Omental fat pad (tissue), 4 donors: ENCODE measurements around the gene DHH. TPM values are rescaled to one million over a fixed set of nuclear protein-coding genes. Genes with fewer than 3 reads are reported as not detected.
A peak's percentile ranks its signal among the peaks of the same experiment; 100 is the strongest.
"Not testable (repeated sequence)": the region's sequence is repeated elsewhere in the genome, so short reads cannot be mapped to it uniquely, and the experiment has no call there.

Experiments used
- ATAC-seq: fragments of 150-250 bp; one replicate; pipeline ENCODE4 v1.9.1; 2016; ENCODE audit warnings: mild to moderate bottlenecking, moderate library complexity; ENCODE audit not compliant: low FRiP score
- DNase-seq: peaks from one replicate; pipeline ENCODE4 v3.0.0-alpha.2; 2019; ENCODE audit warnings: low spot score
- CTCF ChIP-seq, 3 donors: fragments of 450-650 bp; IDR thresholded peaks; one replicate each; pipeline ENCODE4 v1.5.1; 2016 to 2017; ENCODE audit warnings: antibody characterized with exemption in 3 of 3, mild to moderate bottlenecking in 3 of 3, moderate library complexity in 2 of 3
- total RNA-seq, 4 donors: library from RNA; depleted of rRNA; stranded (reverse); fragments of >200 nt; gene quantifications; one replicate each; pipeline ENCODE4 v1.1.0, GENCODE V29; 2016

Gene DHH
- total RNA-seq, 4 donors from 2014 or later = 0.72 to 2.0 (median 1.3) TPM

GRCh38 chr12:49133014-49133413, 38.4 kb upstream of the DHH start:
- ATAC-seq (no peak), DNase-seq (no peak)
- no peak for TF ChIP-seq CTCF (IDR thresholded peaks at IDR 0.05)

GRCh38 chr12:49131894-49132461, 37.4 kb upstream of the DHH start:
- DNase-seq = no peak
- TF ChIP-seq CTCF (IDR thresholded peaks at IDR 0.05) = no peak
- no peak for ATAC-seq

- no peak for TF ChIP-seq CTCF (IDR thresholded peaks at IDR 0.05)
- ATAC-seq (peak; percentile 94), DNase-seq (peak; percentile 73)
Observed at GRCh38 chr12:49131051-49131893, 36.7 kb upstream of the DHH start, which contains the start of gene TUBA1B. Gene TUBA1B, minus strand, starts transcription at chr12:49131395. Its CDS starts 95 bp downstream, at chr12:49131300.

- peak; percentile 82 for ATAC-seq
- peak; percentile 82 for DNase-seq
Observed at GRCh38 chr12:49130151-49131050, 35.8 kb upstream of the DHH start.

GRCh38 chr12:49129332-49130150, 34.9 kb upstream of the DHH start:
- TF ChIP-seq CTCF (IDR thresholded peaks at IDR 0.05) = no peak
- no peak for ATAC-seq
- DNase-seq = no peak

More at GRCh38 chr12:49130151-49131050, 35.8 kb upstream of the DHH start:
- peak in 1 of 3 donors; percentile 81 for TF ChIP-seq CTCF (IDR thresholded peaks at IDR 0.05)

- not testable (repeated sequence) for ATAC-seq, DNase-seq
Observed at GRCh38 chr12:49127971-49128370, 33.4 kb upstream of the DHH start.
